GM12878 (cell line): ENCODE results near the gene LMAN1L. TPM values are rescaled to one million over a fixed set of nuclear protein-coding genes. Genes with fewer than 3 reads are reported as not detected.
A peak's percentile ranks its signal among the peaks of the same experiment; 100 is the strongest.

ENCODE experiments used
- ATAC-seq: fragments of 200-7000 bp; cut with Tn5 transposase; 3 replicates; pipeline ENCODE4 v1.9.1; 2020; ENCODE audit warnings: mild to moderate bottlenecking, moderate library complexity
- BruUV-seq: library from RNA; stranded (reverse); fragments of 400-500 nt; replicated peaks from 2 replicates; lab custom pipeline; 2021; lab: Mats Ljungman, UMichigan
- CTCF ChIA-PET: fragments of 300-600 bp; sonication (Branson Sonifier 250); formaldehyde crosslinking; extraction: SDS; loops from one replicate; lab custom pipeline; 2021; ENCODE audit warnings: inconsistent platforms; lab: Yijun Ruan, JAX
- POLR2A ChIA-PET: fragments of 350-600 bp; formaldehyde crosslinking; extraction: SDS; loops from one replicate; lab custom pipeline; 2021; ENCODE audit warnings: inconsistent platforms; lab: Charles Lee
- RAD21 ChIA-PET: fragments of 300-600 bp; sonication (Branson Sonifier 250); formaldehyde crosslinking; loops from one replicate; lab custom pipeline; 2023; ENCODE audit warnings: antibody characterized with exemption; ENCODE audit not compliant: unreplicated experiment; lab: Charles Lee
- SMC1A ChIA-PET: fragments of 300-600 bp; sonication (Branson Sonifier 250); formaldehyde crosslinking; loops from one replicate; lab custom pipeline; 2023; ENCODE audit not compliant: unreplicated experiment, uncharacterized antibody; lab: Charles Lee
- DNase-seq: peaks from one replicate; pipeline ENCODE4 v3.0.0-alpha.2; 2011; ENCODE audit warnings: low read depth, low spot score
- FAIRE-seq: peaks from 3 replicates; lab custom pipeline; 2011; peaks lifted over from hg19 to GRCh38; lab: Jason Lieb, UNC
- H2AFZ ChIP-seq: 2 replicates; pipeline ENCODE4 v1.6.0; 2011; ENCODE audit warnings: low read depth, low read length, control low read depth; ENCODE audit not compliant: control insufficient read depth
- H3K27ac ChIP-seq: 2 replicates; pipeline ENCODE4 v1.5.1; 2011; ENCODE audit warnings: control low read depth; ENCODE audit not compliant: control insufficient read depth, insufficient read depth
- H3K27me3 ChIP-seq, 2 experiments: replicated peaks in 1 of 2; 2 replicates each; pipeline versions ENCODE4 v1.6.0 to v1.6.1; 2011; ENCODE audit warnings: low read length in 1 of 2; ENCODE audit not compliant: control insufficient read depth in 2 of 2, insufficient read depth in 2 of 2
- H3K36me3 ChIP-seq, 2 experiments: 2 replicates each; pipeline ENCODE4 v1.5.1; 2011; ENCODE audit warnings: low read length in 1 of 2; ENCODE audit not compliant: control insufficient read depth in 2 of 2, insufficient read depth in 2 of 2
- H3K4me1 ChIP-seq: 2 replicates; pipeline ENCODE4 v1.6.1; 2011; ENCODE audit warnings: mild to moderate bottlenecking, low read length, moderate library complexity, mixed read lengths; ENCODE audit not compliant: control insufficient read depth, insufficient read depth
- H3K4me2 ChIP-seq: 2 replicates; pipeline ENCODE4 v1.6.0; 2011; ENCODE audit warnings: control low read depth; ENCODE audit not compliant: control insufficient read depth, insufficient read depth
- H3K4me3 ChIP-seq: fragments of 200-600 bp; sonication (generic); 2 replicates; pipeline ENCODE4 v1.5.1; 2016
- H3K79me2 ChIP-seq: 2 replicates; pipeline ENCODE4 v1.6.0; 2011; ENCODE audit warnings: low read length; ENCODE audit not compliant: control insufficient read depth, insufficient read depth
- H3K9ac ChIP-seq: 2 replicates; pipeline ENCODE4 v1.8.0; 2011; ENCODE audit warnings: low read length, control low read depth, mixed read lengths; ENCODE audit not compliant: control insufficient read depth, insufficient read depth
- H3K9me3 ChIP-seq: replicated peaks from 3 replicates; pipeline ENCODE4 v1.5.1; 2011; ENCODE audit warnings: mild to moderate bottlenecking, low read length; ENCODE audit not compliant: control insufficient read depth, insufficient read depth
- H4K20me1 ChIP-seq: 2 replicates; pipeline ENCODE4 v1.6.0; 2011; ENCODE audit not compliant: control insufficient read depth, insufficient read depth
- ASH2L ChIP-seq: fragments of 300-600, 200-600 bp; sonication (generic); IDR thresholded peaks from 2 replicates; pipeline ENCODE4 v1.6.1; 2017; ENCODE audit warnings: low read depth, mild to moderate bottlenecking, borderline replicate concordance
- BCL11A ChIP-seq: IDR thresholded peaks from 2 replicates; pipeline ENCODE4 v1.6.1; 2011; ENCODE audit warnings: low read depth, low read length
- CHD1 ChIP-seq: IDR thresholded peaks from 2 replicates; pipeline ENCODE4 v1.6.1; 2012; ENCODE audit warnings: low read depth, low read length, improper control_type of control experiment
- CHD4 ChIP-seq: fragments of 200-600 bp; sonication (generic); IDR thresholded peaks from 2 replicates; pipeline ENCODE4 v1.6.1; 2016; ENCODE audit warnings: mild to moderate bottlenecking
- JUNB ChIP-seq: IDR thresholded peaks from 2 replicates; pipeline ENCODE4 v1.6.1; 2016; ENCODE audit warnings: antibody characterized with exemption, mild to moderate bottlenecking
- NBN ChIP-seq: fragments of 450-650 bp; IDR thresholded peaks from 2 replicates; pipeline ENCODE4 v1.6.1; 2016
- NFXL1 ChIP-seq: fragments of 450-650 bp; IDR thresholded peaks from 2 replicates; pipeline ENCODE4 v1.6.1; 2017; ENCODE audit warnings: antibody characterized with exemption, mild to moderate bottlenecking, borderline replicate concordance
- RCOR1 ChIP-seq: conservative IDR thresholded peaks from 2 replicates; pipeline ENCODE4 v1.6.1; 2012; ENCODE audit warnings: low read depth, low read length, improper control_type of control experiment
- RUNX3 ChIP-seq: IDR thresholded peaks from 2 replicates; pipeline ENCODE4 v1.6.1; 2012; ENCODE audit warnings: low read length, inconsistent platforms
- SMC3 ChIP-seq: IDR thresholded peaks from 2 replicates; pipeline ENCODE4 v1.6.1; 2011; ENCODE audit warnings: low read length, improper control_type of control experiment, borderline replicate concordance
- TAF1 ChIP-seq: IDR thresholded peaks from 2 replicates; pipeline ENCODE4 v1.6.1; 2011; ENCODE audit warnings: mild to moderate bottlenecking, low read depth, low read length, borderline replicate concordance
- YBX1 ChIP-seq: fragments of 450-650 bp; IDR thresholded peaks from 2 replicates; pipeline ENCODE4 v1.6.1; 2016; ENCODE audit warnings: antibody characterized with exemption
- WGBS: methylation state at CpG from one replicate; pipeline ENCODE4 v1.1.6; 2016; ENCODE audit warnings: low lambda C conversion rate; ENCODE audit not compliant: insufficient replicate concordance, insufficient coverage; ENCODE audit errors: missing lambda C conversion rate; 5-methylcytosine and 5-hydroxymethylcytosine counted together
- in situ Hi-C: fragments of 300-500 bp; cut with MboI; formaldehyde crosslinking; loops from 9 replicates; pipeline ENCODE4 v1.14.3; 2018; ENCODE audit warnings: mixed read lengths
- intact Hi-C: fragments of 100-400 bp; cut with micrococcal nuclease; formaldehyde crosslinking; loops from one replicate; pipeline ENCODE4 v1.14.2; 2022; ENCODE audit not compliant: unreplicated experiment
- polyA plus RNA-seq, 11 experiments: library from polyadenylated mRNA; depleted of rRNA in 4 of 11; unstranded in 6 of 11; stranded (reverse) in 5 of 11; fragments of >200 nt; fragmentation: Nextera tagmentation in 4 of 11; fragmentation: Illumina TruSeq in 1 of 11; extraction: Ambion mirVana in 4 of 11; extraction: Trizol in 1 of 11; gene quantifications; 1 replicate in 1 of 11; 2 replicates in 10 of 11; pipeline versions ENCODE4 v1.2.1 to v1.2.3, GENCODE V29; 2011 to 2016; ENCODE audit warnings: inconsistent platforms in 2 of 11, missing spikeins in 2 of 11, low read depth in 1 of 11
- total RNA-seq, 4 experiments: library from RNA; depleted of rRNA in 3 of 4; stranded (reverse); fragments of >200 nt in 3 of 4; fragmentation: Illumina TruSeq in 1 of 4; extraction: Trizol in 1 of 4; gene quantifications; 2 replicates each; pipeline versions ENCODE4 v1.2.1 to v1.2.3, GENCODE V29; 2013 to 2021
- TF ChIP-seq, protein P1 (sequence below): fragments of 450-650 bp; conservative IDR thresholded peaks from 2 replicates; pipeline ENCODE4 v1.6.1; 2017; ENCODE audit warnings: mild to moderate bottlenecking, moderate library complexity

The LMAN1L gene
- total and polyA plus RNA-seq, 10 of the 15 experiments (the other 5 are each of a cell fraction or from before 2014, with no cell fraction given): not detected

DNA sequence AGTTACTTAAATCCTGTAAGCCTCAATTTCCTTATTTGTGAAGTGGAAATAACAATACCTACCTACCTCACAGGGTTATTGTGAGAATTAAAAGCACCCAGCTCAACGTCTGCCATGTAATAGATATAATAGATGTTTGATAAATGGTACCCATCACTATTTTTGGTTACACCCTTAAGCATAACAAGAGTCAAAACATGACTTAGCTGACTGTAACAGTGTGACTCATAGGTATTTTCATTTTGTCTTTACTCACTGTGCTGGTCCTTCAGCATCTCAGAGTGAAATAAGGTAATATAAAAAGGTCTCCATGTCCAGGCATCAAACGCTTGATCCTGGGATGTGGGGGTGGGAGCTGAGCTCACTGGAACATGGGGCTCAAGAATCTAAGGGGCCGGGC lies 16.9 kb downstream of the LMAN1L start:
- ChIA-PET RAD21 (interaction anchor here (1.2 to 1.3 kb wide), 2 partner anchors 66 to 72 kb away, joined by 4 to 6 read pairs; no protein-coding TSS in a partner anchor), CTCF (interaction anchor here (0.6 to 6.3 kb wide), 7 partner anchors 8 to 198 kb away, joined by 3 to 53 read pairs (median 5); no protein-coding TSS in a partner anchor), POLR2A (interaction anchor here (0.7 kb wide), 1 partner anchor 398 kb away, joined by 3 read pairs; no protein-coding TSS in a partner anchor), SMC1A (interaction anchor here (1.0 to 1.6 kb wide), 3 partner anchors 59 to 194 kb away, joined by 3 to 5 read pairs (median 3); no protein-coding TSS in a partner anchor)
- 7% methylated on average over 3 of the region's 3 CpGs for WGBS
- no peak for TF ChIP-seq RCOR1
- peak; percentile 66 for TF ChIP-seq JUNB
- no peak overlapping the region for H3K27ac ChIP-seq
- in situ Hi-C loops (no loop called here), intact Hi-C loops (no loop called here)
- no peak overlapping the region for H2AFZ ChIP-seq
- no peaks in the 10 kb centered on the region for H4K20me1 ChIP-seq
- H3K4me3 ChIP-seq: no peak overlapping the region
- H3K4me1 ChIP-seq: no peaks in the 10 kb centered on the region
- no peak for DNase-seq
- BruUV-seq: no TSS peak
- H3K4me2 ChIP-seq: no peak overlapping the region
- no peak overlapping the region for H3K9ac ChIP-seq
- FAIRE-seq: no peak
- H3K9me3 ChIP-seq: no peaks in the 10 kb centered on the region
- peaks cover 0 to 16% of the 10 kb centered on the region in 2 experiments; a peak in 3 of 4 replicates for H3K27me3 ChIP-seq
- peak; percentile 58 for ATAC-seq
- no peaks in the 10 kb centered on the region for H3K36me3 ChIP-seq
- H3K79me2 ChIP-seq: no peaks in the 10 kb centered on the region

DNA sequence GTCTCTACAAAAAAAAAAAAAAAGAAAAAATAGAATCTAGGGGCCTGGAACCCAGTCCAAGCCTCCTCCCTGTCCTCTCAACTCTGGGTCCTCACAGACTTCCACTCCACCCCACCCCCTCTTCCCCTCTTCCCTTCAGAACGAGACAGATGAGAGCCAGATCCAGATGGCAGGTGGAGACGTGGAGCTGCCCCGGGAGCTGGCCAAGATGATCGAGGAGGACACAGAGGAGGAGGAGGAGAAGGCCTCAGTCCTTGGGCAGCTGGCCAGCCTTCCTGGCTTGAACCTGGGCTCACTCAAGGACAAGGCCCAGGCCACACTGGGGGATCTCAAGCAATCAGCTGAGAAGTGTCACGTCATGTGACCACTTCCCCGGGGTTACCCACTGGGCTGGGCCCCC lies 17.4 kb downstream of the LMAN1L start:
- no peaks in the 10 kb centered on the region for H3K4me1 ChIP-seq
- H3K27me3 ChIP-seq: peaks cover 0 to 16% of the 10 kb centered on the region in 2 experiments; a peak in 3 of 4 replicates
- H2AFZ ChIP-seq: no peak overlapping the region
- H3K4me2 ChIP-seq: no peak overlapping the region
- no peaks in the 10 kb centered on the region for H3K79me2 ChIP-seq
- POLR2A ChIA-PET: interaction anchor here (0.7 kb wide), 1 partner anchor 398 kb away, joined by 3 read pairs; no protein-coding TSS in a partner anchor
- intact Hi-C loops: no loop called here
- H3K9me3 ChIP-seq: no peaks in the 10 kb centered on the region
- H3K27ac ChIP-seq: no peak overlapping the region
- H4K20me1 ChIP-seq: no peaks in the 10 kb centered on the region
- in situ Hi-C loops: no loop called here
- H3K36me3 ChIP-seq: no peaks in the 10 kb centered on the region
- BruUV-seq: no TSS peak
- RAD21 ChIA-PET: interaction anchor here (1.2 kb wide), 1 partner anchor 65 kb away, joined by 4 read pairs; no protein-coding TSS in a partner anchor
- WGBS: 18% methylated on average over 6 of the region's 6 CpGs
- no peak overlapping the region for H3K9ac ChIP-seq
- no peak overlapping the region for H3K4me3 ChIP-seq
- SMC1A ChIA-PET: interaction anchor here (1.7 kb wide), 1 partner anchor 11 kb away, joined by 5 read pairs; no protein-coding TSS in a partner anchor
- CTCF ChIA-PET: interaction anchor here (0.6 to 6.3 kb wide), 6 partner anchors 9 to 199 kb away, joined by 3 to 53 read pairs (median 6); no protein-coding TSS in a partner anchor
- ATAC-seq (no peak), FAIRE-seq (no peak), DNase-seq (no peak)
- TF ChIP-seq RUNX3 (no peak), NBN (no peak), CHD1 (no peak), YBX1 (no peak), NFXL1 (no peak), CHD4 (no peak), ASH2L (no peak), TAF1 (no peak), BCL11A (no peak), SMC3 (no peak)
- TF ChIP-seq, protein P1, sequence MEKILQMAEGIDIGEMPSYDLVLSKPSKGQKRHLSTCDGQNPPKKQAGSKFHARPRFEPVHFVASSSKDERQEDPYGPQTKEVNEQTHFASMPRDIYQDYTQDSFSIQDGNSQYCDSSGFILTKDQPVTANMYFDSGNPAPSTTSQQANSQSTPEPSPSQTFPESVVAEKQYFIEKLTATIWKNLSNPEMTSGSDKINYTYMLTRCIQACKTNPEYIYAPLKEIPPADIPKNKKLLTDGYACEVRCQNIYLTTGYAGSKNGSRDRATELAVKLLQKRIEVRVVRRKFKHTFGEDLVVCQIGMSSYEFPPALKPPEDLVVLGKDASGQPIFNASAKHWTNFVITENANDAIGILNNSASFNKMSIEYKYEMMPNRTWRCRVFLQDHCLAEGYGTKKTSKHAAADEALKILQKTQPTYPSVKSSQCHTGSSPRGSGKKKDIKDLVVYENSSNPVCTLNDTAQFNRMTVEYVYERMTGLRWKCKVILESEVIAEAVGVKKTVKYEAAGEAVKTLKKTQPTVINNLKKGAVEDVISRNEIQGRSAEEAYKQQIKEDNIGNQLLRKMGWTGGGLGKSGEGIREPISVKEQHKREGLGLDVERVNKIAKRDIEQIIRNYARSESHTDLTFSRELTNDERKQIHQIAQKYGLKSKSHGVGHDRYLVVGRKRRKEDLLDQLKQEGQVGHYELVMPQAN: no peak
